NCI-H2171 (cell line): ENCODE measurements around the gene SUPT20HL1.
"Not testable (repeated sequence)": the region's sequence is repeated elsewhere in the genome, so short reads cannot be mapped to it uniquely, and the experiment has no call there.

ENCODE experiments used
- DNase-seq: peaks from one replicate; lab custom pipeline; 2025; lab: John Stamatoyannopoulos, UW

The SUPT20HL1 gene

DNA sequence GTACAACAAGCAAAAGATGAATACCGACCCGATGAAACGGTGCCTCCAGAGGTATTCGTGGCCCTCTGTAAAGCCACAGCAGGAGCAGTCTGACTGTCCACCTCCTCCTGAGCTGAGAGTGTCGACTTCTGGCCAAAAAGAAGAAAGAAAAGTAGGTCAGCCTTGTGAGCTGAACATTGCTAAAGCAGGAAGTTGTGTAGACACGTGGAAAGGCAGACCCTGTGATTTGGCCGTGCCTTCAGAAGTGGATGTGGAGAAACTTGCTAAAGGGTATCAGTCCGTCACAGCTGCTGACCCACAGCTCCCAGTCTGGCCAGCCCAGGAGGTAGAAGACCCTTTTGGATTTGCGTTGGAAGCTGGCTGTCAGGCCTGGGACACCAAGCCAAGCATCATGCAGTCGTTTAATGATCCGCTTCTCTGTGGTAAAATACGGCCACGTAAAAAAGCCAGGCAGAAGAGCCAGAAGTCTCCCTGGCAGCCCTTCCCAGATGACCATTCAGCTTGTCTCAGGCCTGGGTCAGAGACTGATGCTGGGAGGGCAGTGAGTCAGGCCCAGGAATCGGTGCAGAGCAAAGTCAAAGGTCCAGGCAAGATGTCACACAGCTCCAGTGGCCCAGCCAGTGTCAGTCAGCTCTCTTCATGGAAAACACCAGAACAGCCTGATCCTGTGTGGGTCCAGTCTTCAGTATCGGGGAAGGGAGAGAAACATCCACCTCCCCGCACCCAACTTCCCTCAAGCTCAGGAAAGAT lies 3.2 kb downstream of the SUPT20HL1 start:
- DNase-seq: not testable (repeated sequence)

- no peak for DNase-seq
Observed at GRCh38 chrX:24364326-24364725, 3.9 kb downstream of the SUPT20HL1 start.

- DNase-seq: no peak
Observed at GRCh38 chrX:24364851-24365538, 4.6 kb downstream of the SUPT20HL1 start.

DNA sequence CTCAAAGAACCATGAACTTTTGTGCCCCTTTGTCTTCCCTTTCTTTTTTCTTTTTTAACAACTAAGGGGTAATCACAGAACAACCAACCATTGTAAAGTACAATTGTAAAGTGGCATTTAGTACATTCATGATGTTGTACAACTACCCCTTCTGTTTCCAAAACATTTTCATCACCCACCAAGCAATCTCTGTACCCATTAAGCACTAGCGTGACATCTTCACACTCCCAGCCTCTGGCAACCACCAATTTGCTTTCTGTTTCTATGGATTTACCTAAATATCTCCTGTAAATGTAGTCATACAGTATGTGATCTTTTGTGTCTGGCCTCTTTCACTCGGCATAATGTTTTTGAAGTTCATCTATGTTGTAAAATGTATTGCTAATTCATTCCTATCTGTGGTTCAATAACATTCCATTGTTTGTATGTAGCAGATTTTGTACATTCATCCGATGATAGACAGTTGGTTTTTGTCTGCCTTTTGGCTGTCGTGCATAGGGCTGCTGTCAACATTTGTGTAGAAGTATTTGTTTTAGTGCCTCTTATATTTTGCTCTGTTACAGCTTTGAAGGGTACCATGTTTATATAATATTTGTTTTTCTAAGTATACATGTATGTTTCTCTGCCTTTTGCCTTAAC lies 6.4 kb downstream of the SUPT20HL1 start:
- not testable (repeated sequence) for DNase-seq

GRCh38 chrX:24369816-24370215 lies 9.4 kb downstream of the SUPT20HL1 start:
- no peak for DNase-seq

DNA sequence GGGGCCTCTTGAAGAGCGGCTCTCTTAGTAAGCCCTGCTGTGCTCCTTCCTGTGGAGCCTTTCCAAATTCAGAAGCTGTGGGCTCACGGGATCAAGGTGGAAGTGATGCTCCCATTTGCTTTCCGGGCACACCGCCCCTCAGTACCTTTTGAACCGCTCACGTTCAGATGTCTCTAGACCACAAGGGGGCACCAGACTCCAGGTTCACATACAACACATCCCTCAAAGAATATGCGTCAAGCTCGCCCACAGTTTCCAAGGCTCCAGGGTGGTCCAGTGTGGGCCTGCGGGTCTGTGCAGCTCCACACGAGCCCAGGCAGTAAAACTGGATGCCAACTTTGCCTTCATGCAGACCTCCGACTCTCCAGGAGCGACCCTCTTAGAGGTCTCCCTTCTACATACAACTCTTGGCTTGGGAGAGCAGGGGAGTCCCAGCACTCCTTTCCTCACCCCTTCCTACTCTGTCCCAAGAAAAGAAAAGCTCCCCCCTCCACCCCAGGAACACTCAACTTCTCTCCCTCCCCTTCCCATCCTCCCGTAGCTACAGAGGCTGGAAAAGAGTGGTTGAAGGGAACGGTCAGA lies 11.0 kb downstream of the SUPT20HL1 start:
- peak; percentile 4 for DNase-seq

GRCh38 chrX:24372021-24372763 lies 11.8 kb downstream of the SUPT20HL1 start:
- no peak for DNase-seq

- DNase-seq: no peak
Observed at GRCh38 chrX:24375600-24376131, 15.2 kb downstream of the SUPT20HL1 start.

- DNase-seq: no peak
Observed at GRCh38 chrX:24376403-24376802, 16.0 kb downstream of the SUPT20HL1 start.

- DNase-seq: no peak
Observed at GRCh38 chrX:24377195-24377594, 16.8 kb downstream of the SUPT20HL1 start.

- DNase-seq: no peak
Observed at GRCh38 chrX:24377911-24378468, 17.6 kb downstream of the SUPT20HL1 start.

DNA sequence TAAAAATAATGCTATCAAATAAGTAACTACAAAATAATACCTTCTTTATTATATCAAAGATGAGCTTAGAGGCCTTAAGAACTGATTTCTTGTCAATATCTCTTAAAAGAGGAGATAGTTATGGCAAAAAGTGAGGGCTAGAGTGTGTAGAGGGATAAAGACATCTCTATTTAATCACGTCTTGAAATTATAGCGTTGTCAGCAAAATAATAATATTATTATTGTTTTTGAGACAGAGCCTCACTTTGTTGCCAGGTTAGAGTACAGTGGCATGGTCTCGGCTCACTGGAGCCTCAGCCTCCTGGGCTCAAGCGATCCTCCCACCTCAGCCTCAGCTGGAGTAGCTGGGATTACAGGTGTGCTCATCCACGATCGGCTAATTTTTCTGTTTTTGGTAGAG lies 18.3 kb downstream of the SUPT20HL1 start:
- no peak for DNase-seq

- no peak for DNase-seq
Observed at GRCh38 chrX:24380262-24381187, 20.1 kb downstream of the SUPT20HL1 start.

DNA sequence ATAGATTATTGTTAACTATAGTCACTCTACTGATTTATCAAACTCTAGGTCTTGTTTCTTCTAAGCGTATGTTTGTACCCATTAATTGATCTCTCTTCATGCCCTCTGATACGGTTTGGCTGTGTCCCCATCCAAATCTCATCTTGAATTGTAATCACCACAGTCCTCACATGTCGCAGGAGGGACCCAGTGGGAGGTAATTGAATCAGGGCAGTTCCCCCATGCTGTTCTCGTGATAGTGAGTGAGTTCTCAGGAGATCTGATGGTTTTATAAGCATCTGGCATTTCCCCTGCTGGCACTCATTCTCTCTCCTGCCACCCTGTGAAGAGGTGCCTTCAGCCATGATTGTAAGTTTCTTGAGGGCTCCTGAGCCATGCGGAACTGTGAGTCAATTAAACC lies 21.9 kb downstream of the SUPT20HL1 start:
- not testable (repeated sequence) for DNase-seq

- no peak for DNase-seq
Observed at GRCh38 chrX:24387724-24388123, 27.3 kb downstream of the SUPT20HL1 start.

DNA sequence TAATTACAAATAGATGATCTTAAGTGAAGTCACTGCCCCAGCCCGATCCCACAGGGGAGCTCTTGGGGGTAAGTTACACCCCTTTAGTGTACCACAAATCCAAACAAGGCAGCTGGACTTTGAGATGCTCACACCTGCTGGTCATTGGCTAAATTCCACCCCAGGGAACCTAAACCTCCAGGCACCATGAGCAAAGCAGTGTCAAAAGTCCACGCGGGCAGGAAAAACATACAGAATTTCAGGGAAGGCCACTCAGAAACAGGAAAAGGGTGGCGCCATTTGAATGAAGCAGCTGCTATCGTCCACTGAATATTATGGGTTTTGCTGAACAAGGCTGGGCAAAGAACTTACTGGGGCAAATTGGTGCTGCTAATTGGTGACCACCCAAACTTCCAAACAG lies 30.9 kb downstream of the SUPT20HL1 start:
- DNase-seq: no peak

DNA sequence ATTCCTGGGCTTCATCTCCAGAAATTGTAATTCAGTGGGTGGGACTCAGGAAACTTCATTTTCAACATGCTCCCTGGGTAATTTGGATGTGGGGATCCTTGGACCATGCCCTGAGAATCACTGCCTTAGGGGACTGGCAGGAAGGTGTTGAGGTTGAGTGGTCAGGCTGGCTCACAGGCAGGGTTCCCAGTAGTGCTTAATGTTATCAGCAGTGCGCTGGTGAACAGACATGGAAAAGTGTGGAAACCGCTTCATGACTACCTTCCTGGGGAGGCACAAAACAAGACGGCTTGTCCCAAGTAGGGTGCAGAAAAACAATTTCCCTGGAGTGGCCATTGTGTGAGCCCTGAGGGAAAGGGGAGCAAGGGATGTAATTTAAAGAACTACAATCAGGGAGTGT lies 31.4 kb downstream of the SUPT20HL1 start:
- DNase-seq: no peak

DNA sequence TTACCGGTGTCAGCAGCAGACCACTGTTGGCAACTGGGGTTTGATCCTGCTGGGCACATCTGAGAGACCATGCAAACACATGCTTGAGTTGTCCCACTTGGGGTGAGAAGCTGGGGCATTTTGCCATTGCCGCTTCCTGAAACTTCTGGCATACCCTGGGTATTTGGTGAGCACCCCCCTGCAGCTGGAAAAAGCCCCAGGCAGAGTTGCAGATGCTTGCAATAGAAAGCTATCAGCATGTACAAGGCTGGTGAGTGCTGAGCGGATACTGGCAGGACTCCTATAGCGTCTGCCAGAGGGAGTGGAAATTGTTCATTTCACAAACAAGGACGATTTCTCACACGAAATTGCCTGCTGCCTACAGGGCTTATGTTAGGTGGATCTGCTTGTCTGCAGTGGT lies 32.3 kb downstream of the SUPT20HL1 start:
- DNase-seq: no peak

DNA sequence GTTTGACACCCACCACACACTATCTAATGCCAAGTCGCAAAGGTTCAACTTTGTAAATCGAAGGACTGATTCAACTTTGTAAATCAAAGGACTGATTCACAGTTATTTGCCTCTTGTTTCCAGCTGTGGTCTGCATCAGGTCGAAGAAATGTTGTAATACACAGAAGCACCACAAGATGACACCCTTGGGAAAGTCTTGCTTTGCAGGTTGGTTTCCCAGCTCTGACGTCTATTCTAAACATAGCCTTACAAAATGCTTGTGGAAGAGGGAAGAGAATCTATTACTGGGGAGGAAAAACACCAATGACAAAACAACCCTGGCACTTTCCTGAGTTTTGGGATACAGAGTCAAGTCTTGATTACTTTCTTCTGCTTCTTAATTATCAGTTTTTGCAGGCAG lies 35.3 kb downstream of the SUPT20HL1 start:
- peak; percentile 24 for DNase-seq

GRCh38 chrX:24396236-24396930 lies 35.9 kb downstream of the SUPT20HL1 start:
- no peak for DNase-seq
